Measurements from ENCODE around the gene WDR77.

WDR77 gene

GRCh38 chr1:111448918-111449702, at the start of gene WDR77, which contains the start of gene ATP5PB:
WDR77 (minus strand) TSS chr1:111449256; CDS start chr1:111449169, 87 bp downstream.
ATP5PB (plus strand) TSS chr1:111449464; CDS start chr1:111449542, 78 bp downstream.
- H3K27ac ChIP-seq: peak within 1 kb of the TSS; percentile 90
- TF ChIP-seq CTCF (conservative IDR thresholded peaks at IDR 0.05): no peak

GRCh38 chr1:111497592-111497991, 48.5 kb upstream of the WDR77 start:
- TF ChIP-seq CTCF (conservative IDR thresholded peaks at IDR 0.05): no peak
- H3K27ac ChIP-seq: no peak overlapping the region

GRCh38 chr1:111496398-111496797, 47.3 kb upstream of the WDR77 start:
- TF ChIP-seq CTCF (conservative IDR thresholded peaks at IDR 0.05): no peak
- H3K27ac ChIP-seq: no peak overlapping the region

GRCh38 chr1:111491070-111491469, 42.0 kb upstream of the WDR77 start:
- H3K27ac ChIP-seq: no peak overlapping the region
- TF ChIP-seq CTCF (conservative IDR thresholded peaks at IDR 0.05): no peak

- H3K27ac ChIP-seq: no peak overlapping the region
- TF ChIP-seq CTCF (conservative IDR thresholded peaks at IDR 0.05): no peak
Observed at GRCh38 chr1:111490220-111490619, 41.2 kb upstream of the WDR77 start.

- no peak for TF ChIP-seq CTCF (conservative IDR thresholded peaks at IDR 0.05)
Observed at GRCh38 chr1:111489604-111490003, 40.5 kb upstream of the WDR77 start.

GRCh38 chr1:111488669-111489068, 39.6 kb upstream of the WDR77 start:
- no peak overlapping the region for H3K27ac ChIP-seq
- no peak for TF ChIP-seq CTCF (conservative IDR thresholded peaks at IDR 0.05)

More at GRCh38 chr1:111489604-111490003, 40.5 kb upstream of the WDR77 start:
- no peak overlapping the region for H3K27ac ChIP-seq
